Caco-2 (cell line): ENCODE results near the gene GNAS-AS1. TPM values are rescaled to one million over a fixed set of nuclear protein-coding genes. Genes with fewer than 3 reads are reported as not detected.

Experiments
- BruUV-seq: library from RNA; stranded (reverse); fragments of 400-500 nt; replicated peaks from 2 replicates; lab custom pipeline; 2021; lab: Mats Ljungman, UMichigan
- CTCF ChIA-PET: fragments of 300-600 bp; sonication (Branson Sonifier 250); formaldehyde crosslinking; loops from one replicate; lab custom pipeline; 2022; ENCODE audit warnings: antibody characterized with exemption; lab: Charles Lee
- POLR2A ChIA-PET: fragments of 300-600 bp; sonication (Branson Sonifier 250); formaldehyde crosslinking; loops from one replicate; lab custom pipeline; 2022; ENCODE audit warnings: antibody characterized with exemption; lab: Charles Lee
- DNase-seq, 2 experiments: peaks; one replicate each; pipeline versions ENCODE4 v3.0.0 to v3.0.0-alpha.2; 2020 to 2022
- H3K27me3 ChIP-seq: replicated peaks from 2 replicates; pipeline ENCODE4 v1.6.0; 2011; ENCODE audit warnings: low read length; ENCODE audit not compliant: control insufficient read depth, insufficient read depth
- H3K36me3 ChIP-seq: 2 replicates; pipeline ENCODE4 v1.5.1; 2011; ENCODE audit warnings: low read length; ENCODE audit not compliant: control insufficient read depth, insufficient read depth
- H3K4me1 ChIP-seq: fragments of 250-450 bp; sonication (Bioruptor Pico); 2 replicates; pipeline ENCODE4 v1.5.1; 2020; ENCODE audit warnings: mild to moderate bottlenecking
- H3K4me3 ChIP-seq: 2 replicates; pipeline ENCODE4 v1.5.1; 2011; ENCODE audit warnings: low read depth, mild to moderate bottlenecking, control low read depth, low read length
- H3K9me3 ChIP-seq: fragments of 250-450 bp; sonication (Bioruptor Pico); 2 replicates; pipeline ENCODE4 v1.5.1; 2020; ENCODE audit warnings: mild to moderate bottlenecking, moderate library complexity
- H3K27ac Mint-ChIP-seq: one replicate; pipeline ENCODE4 v1.8.0; 2022; ENCODE audit warnings: mixed read lengths; ENCODE audit not compliant: unreplicated experiment
- H3K27me3 Mint-ChIP-seq: one replicate; pipeline ENCODE4 v1.8.0; 2022; ENCODE audit warnings: mixed read lengths; ENCODE audit not compliant: insufficient read depth, unreplicated experiment
- H3K36me3 Mint-ChIP-seq: one replicate; pipeline ENCODE4 v1.8.0; 2022; ENCODE audit warnings: mild to moderate bottlenecking, mixed read lengths; ENCODE audit not compliant: insufficient read depth, unreplicated experiment
- H3K4me1 Mint-ChIP-seq: one replicate; pipeline ENCODE4 v1.8.0; 2022; ENCODE audit warnings: low read depth, mixed read lengths; ENCODE audit not compliant: unreplicated experiment
- H3K4me3 Mint-ChIP-seq: one replicate; pipeline ENCODE4 v1.8.0; 2022; ENCODE audit warnings: mild to moderate bottlenecking, moderate library complexity, mixed read lengths; ENCODE audit not compliant: unreplicated experiment
- H3K9me3 Mint-ChIP-seq: one replicate; pipeline ENCODE4 v1.8.0; 2022; ENCODE audit warnings: mixed read lengths; ENCODE audit not compliant: unreplicated experiment
- intact Hi-C: fragments of 100-400 bp; cut with micrococcal nuclease; formaldehyde crosslinking; loops from one replicate; pipeline ENCODE4 v1.10.0; 2022; ENCODE audit not compliant: unreplicated experiment
- total RNA-seq: library from RNA; stranded (reverse); gene quantifications from 2 replicates; pipeline ENCODE4 v1.2.3, GENCODE V29; 2022
- TF ChIP-seq, protein P1 (sequence below), 2 experiments: fragments of 200-600 bp in 1 of 2; IDR thresholded peaks; 1 replicate in 1 of 2; 2 replicates in 1 of 2; pipeline versions ENCODE4 v1.5.1 to v1.8.0; 2011 to 2022; ENCODE audit warnings: antibody characterized with exemption in 1 of 2, control low read depth in 1 of 2, inconsistent platforms in 1 of 2, low read depth in 1 of 2, low read length in 1 of 2, mild to moderate bottlenecking in 1 of 2, moderate library complexity in 1 of 2; ENCODE audit not compliant: insufficient read depth in 1 of 2, severe bottlenecking in 1 of 2, unreplicated experiment in 1 of 2

The GNAS-AS1 gene
- total RNA-seq, 1 experiment from 2014 or later = 5.1 TPM

DNA sequence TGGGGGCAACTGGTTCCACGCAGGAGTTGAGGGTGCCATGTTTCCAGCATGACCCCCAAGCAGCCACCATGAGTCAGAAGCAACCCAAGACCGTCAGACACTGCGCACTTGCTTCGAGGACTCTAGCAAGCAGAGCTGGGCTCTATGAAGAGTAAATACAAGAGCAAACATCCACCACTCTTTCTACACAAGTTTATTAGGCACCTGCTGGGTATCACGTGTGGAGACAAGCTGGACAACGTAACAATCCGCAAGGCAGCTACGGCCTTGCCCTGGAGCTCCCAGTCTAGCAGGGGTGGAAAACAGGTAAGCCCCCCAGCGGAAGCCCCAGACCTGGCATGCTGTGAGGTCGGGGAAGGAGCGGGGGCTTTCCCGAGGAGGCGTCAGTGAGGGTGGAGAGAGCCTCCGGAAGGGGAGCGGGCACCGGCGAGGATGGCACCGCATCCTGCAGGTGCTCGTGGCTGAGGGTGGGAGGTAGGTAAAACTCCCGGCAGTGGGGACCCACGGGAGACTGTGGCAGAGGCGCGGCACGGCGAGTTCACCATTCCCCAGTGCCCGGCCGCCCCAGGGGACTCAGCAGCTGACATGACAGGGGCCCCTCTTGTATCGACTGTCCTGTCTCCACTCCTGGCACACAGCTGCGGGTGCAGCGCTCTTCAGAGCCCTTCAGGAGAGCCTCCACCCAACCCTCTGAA lies 33.6 kb downstream of the GNAS-AS1 start:
- no TSS peak for BruUV-seq
- Mint-ChIP-seq H3K4me3 (no peak overlapping the region), H3K4me1 (no peaks in the 10 kb centered on the region), H3K27me3 (peaks cover 14% of the 10 kb centered on the region), H3K36me3 (no peaks in the 10 kb centered on the region), H3K27ac (no peak overlapping the region), H3K9me3 (no peaks in the 10 kb centered on the region)
- Histone ChIP-seq H3K4me1 (peaks cover 8% of the 10 kb centered on the region), H3K36me3 (no peaks in the 10 kb centered on the region), H3K4me3 (no peak overlapping the region), H3K9me3 (peaks cover 21% of the 10 kb centered on the region), H3K27me3 (no peaks in the 10 kb centered on the region; the same call in 1 of the 2 replicates)
- TF ChIP-seq, protein P1, sequence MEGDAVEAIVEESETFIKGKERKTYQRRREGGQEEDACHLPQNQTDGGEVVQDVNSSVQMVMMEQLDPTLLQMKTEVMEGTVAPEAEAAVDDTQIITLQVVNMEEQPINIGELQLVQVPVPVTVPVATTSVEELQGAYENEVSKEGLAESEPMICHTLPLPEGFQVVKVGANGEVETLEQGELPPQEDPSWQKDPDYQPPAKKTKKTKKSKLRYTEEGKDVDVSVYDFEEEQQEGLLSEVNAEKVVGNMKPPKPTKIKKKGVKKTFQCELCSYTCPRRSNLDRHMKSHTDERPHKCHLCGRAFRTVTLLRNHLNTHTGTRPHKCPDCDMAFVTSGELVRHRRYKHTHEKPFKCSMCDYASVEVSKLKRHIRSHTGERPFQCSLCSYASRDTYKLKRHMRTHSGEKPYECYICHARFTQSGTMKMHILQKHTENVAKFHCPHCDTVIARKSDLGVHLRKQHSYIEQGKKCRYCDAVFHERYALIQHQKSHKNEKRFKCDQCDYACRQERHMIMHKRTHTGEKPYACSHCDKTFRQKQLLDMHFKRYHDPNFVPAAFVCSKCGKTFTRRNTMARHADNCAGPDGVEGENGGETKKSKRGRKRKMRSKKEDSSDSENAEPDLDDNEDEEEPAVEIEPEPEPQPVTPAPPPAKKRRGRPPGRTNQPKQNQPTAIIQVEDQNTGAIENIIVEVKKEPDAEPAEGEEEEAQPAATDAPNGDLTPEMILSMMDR (IDR thresholded peaks at IDR 0.05; ENCODE audit: insufficient read depth in 1 of 2, low read depth in 1 of 2, low read length in 1 of 2, severe bottlenecking in 1 of 2, unreplicated experiment in 1 of 2) = no peak
- intact Hi-C loops = no loop called here
- CTCF ChIA-PET = no interaction called here
- no peak for DNase-seq
- POLR2A ChIA-PET = no interaction called here

DNA sequence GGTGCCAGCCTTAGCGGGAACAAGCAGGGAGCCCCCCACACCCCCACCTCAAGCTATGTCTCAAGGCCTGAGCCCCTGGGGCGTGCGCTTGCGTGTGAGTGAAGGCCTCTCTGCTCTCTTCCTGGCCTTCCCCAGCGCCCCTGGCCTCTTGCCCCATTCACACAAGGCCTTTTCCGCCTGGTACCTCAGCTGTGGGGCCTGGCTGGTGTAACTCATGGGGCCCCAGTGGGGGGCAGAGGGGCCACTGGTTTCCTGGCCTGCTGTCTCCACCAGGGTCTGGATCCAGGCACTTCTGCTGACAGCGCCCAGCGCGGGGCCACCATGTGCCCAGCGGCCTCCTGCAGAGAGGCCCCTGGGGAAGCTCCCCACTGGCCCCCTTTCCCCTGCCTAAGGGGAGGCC lies 34.7 kb downstream of the GNAS-AS1 start:
- CTCF ChIA-PET = no interaction called here
- no peak overlapping the region for H3K27ac Mint-ChIP-seq
- peaks cover 22% of the 10 kb centered on the region for H3K27me3 Mint-ChIP-seq
- no peaks in the 10 kb centered on the region for H3K36me3 ChIP-seq
- peaks cover 21% of the 10 kb centered on the region for H3K9me3 ChIP-seq
- no TSS peak for BruUV-seq
- intact Hi-C loops = no loop called here
- no peaks in the 10 kb centered on the region; the same call in 1 of the 2 replicates for H3K27me3 ChIP-seq
- POLR2A ChIA-PET = no interaction called here
- no peak for DNase-seq
- H3K9me3 Mint-ChIP-seq = no peaks in the 10 kb centered on the region
- H3K36me3 Mint-ChIP-seq = no peaks in the 10 kb centered on the region
- H3K4me3 ChIP-seq = no peak overlapping the region
- H3K4me1 Mint-ChIP-seq = no peaks in the 10 kb centered on the region
- H3K4me1 ChIP-seq = peaks cover 8% of the 10 kb centered on the region
- H3K4me3 Mint-ChIP-seq = no peak overlapping the region
- TF ChIP-seq, protein P1 (IDR thresholded peaks at IDR 0.05; ENCODE audit: insufficient read depth in 1 of 2, low read depth in 1 of 2, low read length in 1 of 2, severe bottlenecking in 1 of 2, unreplicated experiment in 1 of 2) = no peak

DNA sequence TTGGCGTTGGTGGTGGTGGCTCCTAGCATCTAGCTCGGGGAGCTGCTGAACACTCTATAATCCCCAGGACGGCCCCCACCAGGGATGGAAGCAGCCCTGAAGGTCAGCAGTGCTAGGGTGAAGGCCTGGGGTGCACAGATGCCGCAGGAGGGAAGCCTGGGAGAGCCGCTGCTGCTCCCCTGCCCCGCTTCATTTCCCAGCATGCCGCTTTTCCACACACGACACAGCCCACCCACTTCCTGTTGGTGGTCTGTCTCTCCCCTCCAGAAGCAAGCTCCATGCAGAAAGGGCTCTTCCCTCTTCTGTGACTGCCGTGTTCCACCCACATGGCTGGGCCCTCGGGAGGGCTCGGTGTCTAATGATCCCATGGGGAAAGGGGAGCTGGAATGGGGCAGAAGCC lies 35.3 kb downstream of the GNAS-AS1 start:
- Histone ChIP-seq H3K27me3 (peaks cover 1% of the 10 kb centered on the region; the same call in 1 of the 2 replicates), H3K9me3 (peaks cover 15% of the 10 kb centered on the region), H3K4me1 (peaks cover 8% of the 10 kb centered on the region), H3K36me3 (no peaks in the 10 kb centered on the region), H3K4me3 (no peak overlapping the region)
- POLR2A ChIA-PET = no interaction called here
- no peaks in the 10 kb centered on the region for H3K4me1 Mint-ChIP-seq
- no peaks in the 10 kb centered on the region for H3K9me3 Mint-ChIP-seq
- TF ChIP-seq, protein P1 (IDR thresholded peaks at IDR 0.05; ENCODE audit: insufficient read depth in 1 of 2, low read depth in 1 of 2, low read length in 1 of 2, severe bottlenecking in 1 of 2, unreplicated experiment in 1 of 2) = no peak
- no peak overlapping the region for H3K27ac Mint-ChIP-seq
- H3K4me3 Mint-ChIP-seq = no peak overlapping the region
- no TSS peak for BruUV-seq
- H3K27me3 Mint-ChIP-seq = peaks cover 24% of the 10 kb centered on the region
- CTCF ChIA-PET = no interaction called here
- H3K36me3 Mint-ChIP-seq = no peaks in the 10 kb centered on the region
- intact Hi-C loops = no loop called here
- no peak for DNase-seq
